ENCODE results near the gene TSHZ2. TPM values are rescaled to one million over a fixed set of nuclear protein-coding genes. Genes with fewer than 3 reads are reported as not detected.

The TSHZ2 gene
- total and polyA plus RNA-seq, 2 donors (not counting 1 experiment from before 2014, with no cell fraction given) = 1.00 to 5.7 TPM

DNA sequence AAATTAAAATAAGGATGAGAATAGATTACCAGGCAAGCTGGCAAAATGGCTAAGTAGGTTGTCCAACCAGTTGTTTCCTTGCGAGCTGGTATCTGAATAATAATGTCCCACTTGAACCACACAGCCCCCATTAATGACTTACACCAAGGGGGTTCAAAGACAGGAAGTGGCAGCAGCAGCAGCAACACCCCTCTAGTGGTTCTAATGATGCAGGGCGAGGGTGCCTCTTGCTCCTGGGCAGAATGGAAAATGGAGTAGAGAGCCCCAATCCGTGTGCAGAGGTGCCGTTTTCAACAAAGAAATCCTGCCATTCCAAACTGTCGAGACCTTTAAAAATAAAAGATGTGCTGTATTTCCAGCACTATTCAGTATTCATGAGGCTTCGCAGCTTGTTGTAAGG is 218.1 kb downstream of the TSHZ2 start:
- no peak overlapping the region for H3K4me3 Mint-ChIP-seq
- H3K27ac ChIP-seq (ENCODE audit: low read length in 2 of 2) = no peak overlapping the region
- no peak overlapping the region for H3K4me2 ChIP-seq (replicated peaks; ENCODE audit: low read depth, low read length, poor library complexity, severe bottlenecking)
- no peak for DNase-seq
- H3K36me3 ChIP-seq (replicated peaks in 1 of 2; ENCODE audit: control extremely low read depth in 1 of 2, control insufficient read depth in 1 of 2, extremely low read depth in 1 of 2, insufficient read depth in 2 of 2, low read length in 1 of 2) = no peaks in the 10 kb centered on the region
- H3K4me3 ChIP-seq (ENCODE audit: control extremely low read depth in 1 of 5, extremely low read depth in 1 of 5, insufficient read depth in 1 of 5, low read depth in 2 of 5, low read length in 4 of 5) = no peak overlapping the region
- POLR2A ChIA-PET = no interaction called here
- H3K9me3 Mint-ChIP-seq (ENCODE audit: insufficient read depth) = no peaks in the 10 kb centered on the region
- no peaks in the 10 kb centered on the region for H4K20me1 ChIP-seq (ENCODE audit: control insufficient read depth, insufficient read depth, low read length, poor library complexity, severe bottlenecking)
- TF ChIP-seq EZH2 (IDR thresholded peaks at IDR 0.05; ENCODE audit: borderline replicate concordance, insufficient read depth, low read depth, low read length, poor library complexity, severe bottlenecking) = no peak
- TF ChIP-seq, protein P1, sequence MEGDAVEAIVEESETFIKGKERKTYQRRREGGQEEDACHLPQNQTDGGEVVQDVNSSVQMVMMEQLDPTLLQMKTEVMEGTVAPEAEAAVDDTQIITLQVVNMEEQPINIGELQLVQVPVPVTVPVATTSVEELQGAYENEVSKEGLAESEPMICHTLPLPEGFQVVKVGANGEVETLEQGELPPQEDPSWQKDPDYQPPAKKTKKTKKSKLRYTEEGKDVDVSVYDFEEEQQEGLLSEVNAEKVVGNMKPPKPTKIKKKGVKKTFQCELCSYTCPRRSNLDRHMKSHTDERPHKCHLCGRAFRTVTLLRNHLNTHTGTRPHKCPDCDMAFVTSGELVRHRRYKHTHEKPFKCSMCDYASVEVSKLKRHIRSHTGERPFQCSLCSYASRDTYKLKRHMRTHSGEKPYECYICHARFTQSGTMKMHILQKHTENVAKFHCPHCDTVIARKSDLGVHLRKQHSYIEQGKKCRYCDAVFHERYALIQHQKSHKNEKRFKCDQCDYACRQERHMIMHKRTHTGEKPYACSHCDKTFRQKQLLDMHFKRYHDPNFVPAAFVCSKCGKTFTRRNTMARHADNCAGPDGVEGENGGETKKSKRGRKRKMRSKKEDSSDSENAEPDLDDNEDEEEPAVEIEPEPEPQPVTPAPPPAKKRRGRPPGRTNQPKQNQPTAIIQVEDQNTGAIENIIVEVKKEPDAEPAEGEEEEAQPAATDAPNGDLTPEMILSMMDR (IDR thresholded peaks at IDR 0.05) = no peak
- H3K79me2 ChIP-seq (ENCODE audit: control insufficient read depth, insufficient read depth, low read length) = no peaks in the 10 kb centered on the region
- H3K4me1 Mint-ChIP-seq = peaks cover 8% of the 10 kb centered on the region
- no peak overlapping the region for H2AFZ ChIP-seq (ENCODE audit: insufficient read depth, low read depth, low read length, poor library complexity, severe bottlenecking)
- CTCF ChIA-PET = no interaction called here
- ATAC-seq (ENCODE audit: low read depth) = no peak
- peaks cover 0 to 3% (median 0%) of the 10 kb centered on the region in 4 experiments for H3K27me3 ChIP-seq (replicated peaks in 1 of 4; ENCODE audit: control extremely low read depth in 1 of 4, control insufficient read depth in 3 of 4, insufficient read depth in 4 of 4, low read length in 3 of 4)
- no peak overlapping the region for H3K9ac ChIP-seq (ENCODE audit: low read length)
- no peaks in the 10 kb centered on the region for H3K9me3 ChIP-seq (ENCODE audit: control extremely low read depth in 1 of 3, control insufficient read depth in 2 of 3, insufficient read depth in 1 of 3, low read length in 2 of 3)
- H3K27me3 Mint-ChIP-seq = peaks cover 14% of the 10 kb centered on the region
- H3K27ac Mint-ChIP-seq = no peak overlapping the region
- intact Hi-C loops (cut with micrococcal nuclease) = no loop called here
- whole genome bisulfite sequencing (ENCODE audit: insufficient coverage) = 61% methylated on average over 2 of the region's 6 CpGs
- no peaks in the 10 kb centered on the region for H3K4me1 ChIP-seq (ENCODE audit: control insufficient read depth in 2 of 2, insufficient read depth in 2 of 2, low read length in 2 of 2)

DNA sequence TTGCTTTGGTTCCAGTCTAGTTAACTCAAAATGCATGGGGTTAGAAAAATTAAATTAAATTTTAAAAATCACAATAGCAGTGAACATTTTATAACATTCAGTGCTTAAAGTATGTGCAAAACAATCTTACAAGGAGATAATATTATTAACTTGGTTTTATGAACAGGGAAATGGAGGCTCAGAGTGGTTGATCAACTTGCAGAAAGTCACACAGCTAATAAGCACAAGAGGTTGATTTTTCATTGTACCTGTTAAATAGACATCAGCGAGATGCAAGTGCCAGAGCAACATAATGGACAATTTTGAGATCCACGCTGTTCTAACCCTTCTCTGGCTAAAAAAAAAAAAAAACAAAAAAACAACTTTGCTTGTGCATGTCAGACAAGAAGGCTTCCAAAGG is 219.8 kb downstream of the TSHZ2 start:
- TF ChIP-seq EZH2 (IDR thresholded peaks at IDR 0.05; ENCODE audit: borderline replicate concordance, insufficient read depth, low read depth, low read length, poor library complexity, severe bottlenecking) = no peak
- Histone ChIP-seq H3K36me3 (replicated peaks in 1 of 2; ENCODE audit: control extremely low read depth in 1 of 2, control insufficient read depth in 1 of 2, extremely low read depth in 1 of 2, insufficient read depth in 2 of 2, low read length in 1 of 2) (no peaks in the 10 kb centered on the region), H3K4me1 (ENCODE audit: control insufficient read depth in 2 of 2, insufficient read depth in 2 of 2, low read length in 2 of 2) (no peaks in the 10 kb centered on the region), H3K9ac (ENCODE audit: low read length) (no peak overlapping the region), H3K79me2 (ENCODE audit: control insufficient read depth, insufficient read depth, low read length) (no peaks in the 10 kb centered on the region), H3K9me3 (ENCODE audit: control extremely low read depth in 1 of 3, control insufficient read depth in 2 of 3, insufficient read depth in 1 of 3, low read length in 2 of 3) (no peaks in the 10 kb centered on the region), H4K20me1 (ENCODE audit: control insufficient read depth, insufficient read depth, low read length, poor library complexity, severe bottlenecking) (no peaks in the 10 kb centered on the region), H3K4me2 (replicated peaks; ENCODE audit: low read depth, low read length, poor library complexity, severe bottlenecking) (no peak overlapping the region), H3K4me3 (ENCODE audit: control extremely low read depth in 1 of 5, extremely low read depth in 1 of 5, insufficient read depth in 1 of 5, low read depth in 2 of 5, low read length in 4 of 5) (no peak overlapping the region), H2AFZ (ENCODE audit: insufficient read depth, low read depth, low read length, poor library complexity, severe bottlenecking) (no peak overlapping the region), H3K27me3 (replicated peaks in 1 of 4; ENCODE audit: control extremely low read depth in 1 of 4, control insufficient read depth in 3 of 4, insufficient read depth in 4 of 4, low read length in 3 of 4) (peaks cover 0 to 3% (median 0%) of the 10 kb centered on the region in 4 experiments), H3K27ac (ENCODE audit: low read length in 2 of 2) (no peak overlapping the region)
- CTCF ChIA-PET = interaction anchor here (0.6 kb wide), 1 partner anchor 532 kb away, joined by 5 read pairs; no protein-coding TSS in a partner anchor
- no peak overlapping the region for H3K4me3 Mint-ChIP-seq
- H3K4me1 Mint-ChIP-seq = peaks cover 8% of the 10 kb centered on the region
- no peak overlapping the region for H3K27ac Mint-ChIP-seq
- WGBS (ENCODE audit: insufficient coverage) = 83% methylated on average over 1 of the region's 2 CpGs
- no peak for ATAC-seq (ENCODE audit: low read depth)
- POLR2A ChIA-PET = no interaction called here
- no peaks in the 10 kb centered on the region for H3K9me3 Mint-ChIP-seq (ENCODE audit: insufficient read depth)
- DNase-seq = no peak
- H3K27me3 Mint-ChIP-seq = peaks cover 13% of the 10 kb centered on the region
- intact Hi-C loops (cut with micrococcal nuclease) = no loop called here
